ENCODE data around the gene SCP2. TPM values are rescaled to one million over a fixed set of nuclear protein-coding genes. Genes with fewer than 3 reads are reported as not detected.
A peak's percentile ranks its signal among the peaks of the same experiment; 100 is the strongest.

Gene SCP2
- total and polyA plus RNA-seq, 2 of the 4 experiments (the other 2 are of a cell fraction): 70.4 to 83.1 TPM

DNA sequence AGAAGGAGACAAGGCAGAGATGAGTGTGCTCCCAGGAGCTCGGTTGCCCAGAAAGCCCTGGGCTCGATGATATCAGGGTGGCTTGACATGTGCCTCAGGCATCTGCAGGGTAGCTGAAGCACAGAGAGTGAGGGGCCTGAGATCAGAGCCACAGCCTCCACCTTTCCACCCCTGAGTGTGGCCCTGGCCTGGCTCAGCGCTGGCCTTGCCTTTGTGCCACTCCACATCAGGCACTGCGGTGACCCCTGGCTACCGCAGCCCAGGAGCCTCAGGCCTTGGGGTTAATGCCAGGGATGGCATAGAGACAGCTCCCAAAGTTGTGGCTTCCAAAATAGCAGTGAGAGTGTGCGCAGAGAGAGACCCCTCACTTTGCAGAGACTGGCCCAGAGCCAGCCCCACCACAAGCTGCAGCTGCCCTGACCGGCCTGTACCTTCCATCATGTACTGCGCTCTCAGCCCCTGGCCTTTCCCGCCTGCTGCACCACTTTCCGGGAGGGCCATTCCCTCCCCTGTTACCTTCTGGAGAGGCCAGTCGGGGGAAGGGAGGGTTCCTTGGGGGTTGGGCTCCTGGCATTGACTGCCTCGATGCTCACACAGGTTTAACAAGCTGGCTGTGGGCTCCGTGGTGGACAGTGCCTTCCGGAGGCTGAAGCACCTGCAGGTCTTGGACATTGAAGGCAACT, 154.4 kb downstream of the SCP2 start:
- Histone ChIP-seq H3K9me1 (ENCODE audit: insufficient read depth, low read length) (no peaks in the 10 kb centered on the region; the same call in 1 of the 2 replicates), H3K4me3 (ENCODE audit: insufficient read depth, low read depth, low read length) (no peak overlapping the region), H2AK5ac (ENCODE audit: low read depth, low read length) (no peak overlapping the region; the same call in 1 of the 2 replicates), H4K91ac (ENCODE audit: insufficient read depth, low read depth, low read length) (no peak overlapping the region), H3K18ac (ENCODE audit: low read depth, low read length) (no peak overlapping the region), H3K9ac (ENCODE audit: low read depth, low read length) (no peak overlapping the region), H3K79me1 (ENCODE audit: low read depth in 1 of 2, low read length in 2 of 2) (no peaks in the 10 kb centered on the region), H3K4ac (ENCODE audit: low read depth, low read length) (no peak overlapping the region), H4K8ac (ENCODE audit: low read depth in 2 of 2, low read length in 2 of 2) (no peak overlapping the region), H3K36me3 (ENCODE audit: control insufficient read depth, insufficient read depth, low read length) (peaks cover 35% of the 10 kb centered on the region), H2BK5ac (ENCODE audit: low read depth, low read length, poor library complexity, severe bottlenecking) (no peak overlapping the region), H2AK9ac (replicated peaks; ENCODE audit: low read depth, low read length, poor library complexity) (peak overlapping the region; percentile 48), H3K4me2 (ENCODE audit: low read depth, low read length) (no peak overlapping the region), H4K5ac (ENCODE audit: low read depth, low read length) (no peak overlapping the region), H3K14ac (replicated peaks; ENCODE audit: low read depth, low read length) (no peak overlapping the region), H3K27me3 (ENCODE audit: control insufficient read depth, insufficient read depth, low read length) (no peaks in the 10 kb centered on the region), H3K9me3 (ENCODE audit: control insufficient read depth, insufficient read depth, low read length) (no peaks in the 10 kb centered on the region), H2BK15ac (ENCODE audit: low read depth, low read length) (no peak overlapping the region), H3K27ac (ENCODE audit: insufficient read depth, low read length) (no peak overlapping the region), H3K4me1 (ENCODE audit: control insufficient read depth, insufficient read depth, low read length) (peaks cover 3% of the 10 kb centered on the region; the same call in 1 of the 2 replicates), H3K56ac (ENCODE audit: extremely low read depth, insufficient read depth, low read length) (no peak overlapping the region), H4K20me1 (ENCODE audit: insufficient read depth, low read length) (no peaks in the 10 kb centered on the region), H2AFZ (replicated peaks; ENCODE audit: low read length, poor library complexity) (peak overlapping the region; percentile 26), H3K23ac (ENCODE audit: low read depth, low read length) (no peak overlapping the region), H2BK120ac (ENCODE audit: low read depth, low read length) (no peak overlapping the region), H2BK20ac (ENCODE audit: low read depth, low read length) (no peak overlapping the region)
- ATAC-seq (ENCODE audit: low read depth): no peak
- no TSS peak for BruUV-seq (replicated peaks)
- POLR2A ChIA-PET (ENCODE audit: unreplicated experiment): no interaction called here
- dilution Hi-C loops (cut with HindIII; ENCODE audit: low sequenced_read_pairs, unreplicated experiment): no loop called here
- CTCF ChIA-PET: no interaction called here
- WGBS, 2 experiments (ENCODE audit: extremely low coverage in 2 of 2, insufficient read length in 1 of 2): 79% methylated on average over 7 of the region's 14 CpGs; no CpG with 5 or more reads in 1 of the 2 experiments
- in situ Hi-C loops (cut with MboI; ENCODE audit: low sequenced_read_pairs): no loop called here
- no peak for DNase-seq
- TF ChIP-seq NFE2L2 (IDR thresholded peaks at IDR 0.05; ENCODE audit: low read depth, low read length) (no peak), BHLHE40 (IDR thresholded peaks at IDR 0.05; ENCODE audit: low read depth, low read length) (no peak), CEBPB (IDR thresholded peaks at IDR 0.05; ENCODE audit: low read depth, low read length) (no peak), RAD21 (IDR thresholded peaks at IDR 0.05; ENCODE audit: low read length) (no peak), MAZ (IDR thresholded peaks at IDR 0.05; ENCODE audit: borderline replicate concordance, low read depth, low read length) (no peak), CHD1 (IDR thresholded peaks at IDR 0.05; ENCODE audit: low read depth, low read length) (no peak), FOS (IDR thresholded peaks at IDR 0.05; ENCODE audit: low read depth, low read length) (no peak)
- TF ChIP-seq, protein P1, sequence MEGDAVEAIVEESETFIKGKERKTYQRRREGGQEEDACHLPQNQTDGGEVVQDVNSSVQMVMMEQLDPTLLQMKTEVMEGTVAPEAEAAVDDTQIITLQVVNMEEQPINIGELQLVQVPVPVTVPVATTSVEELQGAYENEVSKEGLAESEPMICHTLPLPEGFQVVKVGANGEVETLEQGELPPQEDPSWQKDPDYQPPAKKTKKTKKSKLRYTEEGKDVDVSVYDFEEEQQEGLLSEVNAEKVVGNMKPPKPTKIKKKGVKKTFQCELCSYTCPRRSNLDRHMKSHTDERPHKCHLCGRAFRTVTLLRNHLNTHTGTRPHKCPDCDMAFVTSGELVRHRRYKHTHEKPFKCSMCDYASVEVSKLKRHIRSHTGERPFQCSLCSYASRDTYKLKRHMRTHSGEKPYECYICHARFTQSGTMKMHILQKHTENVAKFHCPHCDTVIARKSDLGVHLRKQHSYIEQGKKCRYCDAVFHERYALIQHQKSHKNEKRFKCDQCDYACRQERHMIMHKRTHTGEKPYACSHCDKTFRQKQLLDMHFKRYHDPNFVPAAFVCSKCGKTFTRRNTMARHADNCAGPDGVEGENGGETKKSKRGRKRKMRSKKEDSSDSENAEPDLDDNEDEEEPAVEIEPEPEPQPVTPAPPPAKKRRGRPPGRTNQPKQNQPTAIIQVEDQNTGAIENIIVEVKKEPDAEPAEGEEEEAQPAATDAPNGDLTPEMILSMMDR (conservative IDR thresholded peaks at IDR 0.05; ENCODE audit: low read depth, low read length): no peak
- intact Hi-C loops (cut with micrococcal nuclease): no loop called here
